ENCODE results near the gene KAT2B. TPM values are rescaled to one million over a fixed set of nuclear protein-coding genes. Genes with fewer than 3 reads are reported as not detected.

KAT2B gene
- total and polyA plus RNA-seq, 2 of the 8 experiments (the other 6 are each of a cell fraction or from before 2014, with no cell fraction given): 0.24 to 0.91 TPM

DNA sequence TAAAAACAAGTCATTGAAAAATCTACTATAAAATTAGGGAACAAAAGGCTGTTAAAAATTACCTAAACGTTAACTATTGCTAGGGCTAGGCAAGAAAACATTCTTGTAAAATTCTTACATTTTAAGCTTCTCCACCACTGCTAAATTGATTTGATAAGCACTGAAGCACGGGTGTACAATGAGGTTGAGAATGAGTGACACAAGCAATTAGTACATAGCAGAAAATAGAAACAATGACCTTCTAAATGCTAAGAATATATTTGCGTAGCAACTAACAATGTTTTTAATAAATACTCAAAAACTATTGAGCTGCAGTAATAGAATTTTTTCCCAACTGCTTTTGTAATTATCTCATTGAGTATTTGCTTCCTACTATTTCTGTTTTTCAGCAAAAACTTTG, 141.0 kb downstream of the KAT2B start:
- no peak overlapping the region for H2BK5ac ChIP-seq (ENCODE audit: low read depth, low read length)
- no peak overlapping the region for H3K4me3 ChIP-seq (ENCODE audit: extremely low read depth in 1 of 4, insufficient read depth in 2 of 4, low read depth in 3 of 4, low read length in 4 of 4)
- ChIA-PET POLR2A (ENCODE audit: partially characterized antibody) (no interaction called here), CTCF (ENCODE audit: partially characterized antibody) (interaction anchor here (1.1 kb wide), 1 partner anchor 10 kb away, joined by 3 read pairs; no protein-coding TSS in a partner anchor)
- TF ChIP-seq YY1 (IDR thresholded peaks at IDR 0.05; ENCODE audit: low read depth, low read length): no peak
- FAIRE-seq (no peak), DNase-seq (ENCODE audit: low read depth in 1 of 2, low spot score in 2 of 2) (no peak)
- no peak overlapping the region for H3K27ac ChIP-seq (ENCODE audit: low read depth, low read length)
- H2BK120ac ChIP-seq (replicated peaks; ENCODE audit: low read depth, low read length): no peak overlapping the region
- H3K79me1 ChIP-seq (ENCODE audit: low read depth, low read length): no peaks in the 10 kb centered on the region; the same call in 1 of the 2 replicates
- H3K9me3 ChIP-seq (ENCODE audit: insufficient read depth in 2 of 2, low read depth in 1 of 2, low read length in 1 of 2): no peaks in the 10 kb centered on the region
- peaks cover 0 to 6% (median under 1%) of the 10 kb centered on the region in 4 experiments; a peak in 3 of 7 replicates for H3K4me1 ChIP-seq (replicated peaks in 1 of 4; ENCODE audit: control insufficient read depth in 3 of 4, insufficient read depth in 4 of 4, low read length in 3 of 4)
- H3K4ac ChIP-seq (replicated peaks; ENCODE audit: insufficient read length, low read depth, low read length): no peak overlapping the region
- H4K91ac ChIP-seq (replicated peaks; ENCODE audit: insufficient read length, low read length): no peak overlapping the region
- no peak overlapping the region for H3K23ac ChIP-seq (ENCODE audit: insufficient read length)
- WGBS, 2 experiments (ENCODE audit: extremely low coverage in 1 of 2, insufficient coverage in 1 of 2, insufficient read length in 1 of 2, insufficient replicate concordance in 2 of 2, low coverage in 1 of 2, low lambda C conversion rate in 2 of 2, missing lambda C conversion rate in 1 of 2): 90% methylated on average over 3 of the region's 3 CpGs; no CpG with 5 or more reads in 1 of the 2 experiments
- H3K27me3 ChIP-seq (replicated peaks in 1 of 4; ENCODE audit: control insufficient read depth in 3 of 4, extremely low read depth in 1 of 4, insufficient read depth in 3 of 4, low read length in 3 of 4): no peaks in the 10 kb centered on the region
- H2BK20ac ChIP-seq (ENCODE audit: low read length): no peak overlapping the region
- no peak overlapping the region for H3K18ac ChIP-seq (ENCODE audit: extremely low read depth, low read length)
- peaks cover 0 to 2% of the 10 kb centered on the region in 2 experiments for H4K20me1 ChIP-seq (replicated peaks in 1 of 2; ENCODE audit: control insufficient read depth in 1 of 2, insufficient read depth in 2 of 2, low read length in 2 of 2)
- H2AK5ac ChIP-seq (ENCODE audit: low read depth, low read length): no peak overlapping the region
- H3K9ac ChIP-seq (replicated peaks in 1 of 4; ENCODE audit: extremely low read depth in 1 of 4, low read depth in 3 of 4, low read length in 3 of 4): no peak overlapping the region
- H3K23me2 ChIP-seq (ENCODE audit: low read depth, low read length): peaks cover 3% of the 10 kb centered on the region; the same call in 1 of the 2 replicates
- H3K36me3 ChIP-seq (ENCODE audit: control insufficient read depth in 2 of 4, insufficient read depth in 4 of 4, low read length in 3 of 4): peaks cover 8 to 66% (median 39%) of the 10 kb centered on the region in 4 experiments
- no peak overlapping the region for H2AFZ ChIP-seq (ENCODE audit: low read length)
- H4K8ac ChIP-seq (ENCODE audit: extremely low read depth, insufficient read depth, low read length): no peak overlapping the region
- no peak overlapping the region for H4K5ac ChIP-seq (ENCODE audit: insufficient read length, low read depth, low read length)
- no peak overlapping the region for H3K14ac ChIP-seq (ENCODE audit: insufficient read length)
- H3K79me2 ChIP-seq (ENCODE audit: control insufficient read depth in 1 of 2, insufficient read depth in 2 of 2, low read length in 2 of 2): peaks cover 3 to 29% of the 10 kb centered on the region in 2 experiments; a peak in 3 of 4 replicates
- no peak overlapping the region for H3K4me2 ChIP-seq (ENCODE audit: insufficient read depth in 1 of 2, low read depth in 2 of 2, low read length in 2 of 2)
- H2BK15ac ChIP-seq (ENCODE audit: low read length): no peak overlapping the region
- H2BK12ac ChIP-seq (ENCODE audit: low read depth, low read length): no peak overlapping the region
- H3K56ac ChIP-seq (replicated peaks; ENCODE audit: insufficient read length, low read depth, low read length): no peak overlapping the region
